HEK293 (cell line): ENCODE results near the gene OAS2.

Source experiments
- CTCF ChIA-PET: fragments of 350-600 bp; formaldehyde crosslinking; extraction: SDS; loops from one replicate; lab custom pipeline; 2021; ENCODE audit warnings: antibody characterized with exemption; lab: Yijun Ruan, JAX
- POLR2A ChIA-PET: fragments of 300-600 bp; formaldehyde crosslinking; extraction: SDS; loops from one replicate; lab custom pipeline; 2020; ENCODE audit warnings: antibody characterized with exemption, inconsistent platforms; lab: Yijun Ruan, JAX
- H3K27ac ChIP-seq: fragments of 200-500 bp; sonication (Bioruptor generic); 2 replicates; pipeline ENCODE4 v1.5.1; 2014; ENCODE audit warnings: low read depth, low read length, control low read depth, inconsistent platforms; ENCODE audit errors: extremely low read depth
- H3K36me3 ChIP-seq, 2 experiments: fragments of 200-500 bp in 1 of 2; sonication (Bioruptor generic) in 1 of 2; 1 replicate in 1 of 2; 2 replicates in 1 of 2; pipeline ENCODE4 v1.5.1; 2014 to 2017; ENCODE audit warnings: inconsistent platforms in 2 of 2, low read length in 2 of 2; ENCODE audit not compliant: control insufficient read depth in 2 of 2, insufficient read depth in 1 of 2
- H3K4me1 ChIP-seq: fragments of 200-500 bp; sonication (Bioruptor generic); 2 replicates; pipeline ENCODE4 v1.5.1; 2014; ENCODE audit warnings: mild to moderate bottlenecking, low read length, inconsistent platforms; ENCODE audit not compliant: control insufficient read depth, insufficient read depth
- H3K4me3 ChIP-seq: 2 replicates; pipeline ENCODE4 v1.5.1; 2011; ENCODE audit warnings: low read depth, mild to moderate bottlenecking, control low read depth, low read length, moderate library complexity
- H3K9me3 ChIP-seq: fragments of 200-500 bp; sonication (Bioruptor generic); 2 replicates; pipeline ENCODE4 v1.5.1; 2014; ENCODE audit warnings: low read depth, low read length, inconsistent platforms; ENCODE audit not compliant: control insufficient read depth, insufficient read depth
- KLF9 ChIP-seq: fragments of 450-650 bp; formaldehyde crosslinking; IDR thresholded peaks from 2 replicates; pipeline ENCODE4 v1.5.1; 2016; ENCODE audit warnings: missing biosample characterization, missing genetic modification characterization, low read depth
- SALL2 ChIP-seq: fragments of 450-650 bp; formaldehyde crosslinking; IDR thresholded peaks from 2 replicates; pipeline ENCODE4 v1.5.0; 2017; ENCODE audit warnings: missing biosample characterization, mild to moderate bottlenecking, missing genetic modification characterization, borderline replicate concordance
- SCRT2 ChIP-seq: fragments of 450-650 bp; formaldehyde crosslinking; IDR thresholded peaks from 2 replicates; pipeline ENCODE4 v1.5.1; 2016; ENCODE audit warnings: missing biosample characterization, missing genetic modification characterization
- ZBTB1 ChIP-seq: fragments of 450-650 bp; formaldehyde crosslinking; IDR thresholded peaks from 2 replicates; pipeline ENCODE4 v1.5.1; 2016; ENCODE audit warnings: missing biosample characterization, missing genetic modification characterization
- ZBTB10 ChIP-seq: fragments of 450-650 bp; formaldehyde crosslinking; IDR thresholded peaks from 2 replicates; pipeline ENCODE4 v1.5.1; 2016; ENCODE audit warnings: missing biosample characterization, missing genetic modification characterization
- ZBTB11 ChIP-seq: fragments of 450-650 bp; formaldehyde crosslinking; conservative IDR thresholded peaks from 2 replicates; pipeline ENCODE4 v1.5.1; 2016; ENCODE audit warnings: low read depth, missing biosample characterization, missing genetic modification characterization
- ZBTB48 ChIP-seq: fragments of 450-650 bp; formaldehyde crosslinking; IDR thresholded peaks from 2 replicates; pipeline ENCODE4 v1.5.1; 2016; ENCODE audit warnings: missing biosample characterization, missing genetic modification characterization
- ZIC2 ChIP-seq: fragments of 450-650 bp; formaldehyde crosslinking; IDR thresholded peaks from 2 replicates; pipeline ENCODE4 v1.5.1; 2016; ENCODE audit warnings: missing biosample characterization, missing genetic modification characterization
- ZNF148 ChIP-seq: fragments of 450-650 bp; formaldehyde crosslinking; IDR thresholded peaks from 2 replicates; pipeline ENCODE4 v1.5.0; 2017; ENCODE audit warnings: missing biosample characterization, missing genetic modification characterization, borderline replicate concordance
- ZNF280D ChIP-seq: fragments of 450-650 bp; formaldehyde crosslinking; IDR thresholded peaks from 2 replicates; pipeline ENCODE4 v1.5.1; 2016; ENCODE audit warnings: missing biosample characterization, missing genetic modification characterization
- ZNF341 ChIP-seq: fragments of 450-650 bp; formaldehyde crosslinking; IDR thresholded peaks from 2 replicates; pipeline ENCODE4; 2016; ENCODE audit warnings: low read depth, missing biosample characterization, missing genetic modification characterization
- ZNF510 ChIP-seq: fragments of 450-650 bp; formaldehyde crosslinking; IDR thresholded peaks from 2 replicates; pipeline ENCODE4 v1.5.1; 2018; ENCODE audit warnings: mild to moderate bottlenecking, missing genetic modification characterization, missing biosample characterization; ENCODE audit not compliant: insufficient replicate concordance
- ZNF530 ChIP-seq: fragments of 450-650 bp; formaldehyde crosslinking; IDR thresholded peaks from 2 replicates; pipeline ENCODE4 v1.5.1; 2016; ENCODE audit warnings: low read depth, missing biosample characterization, missing genetic modification characterization
- ZNF791 ChIP-seq: fragments of 450-650 bp; formaldehyde crosslinking; IDR thresholded peaks from 2 replicates; pipeline ENCODE4 v1.5.1; 2016; ENCODE audit warnings: missing biosample characterization, missing genetic modification characterization
- TF ChIP-seq, protein P1 (sequence below): fragments of 450-650 bp; formaldehyde crosslinking; IDR thresholded peaks from 2 replicates; pipeline ENCODE4 v1.5.1; 2016; ENCODE audit warnings: missing biosample characterization, missing genetic modification characterization

OAS2 gene

GRCh38 chr12:112995008-112995407 is 16.7 kb downstream of the OAS2 start (continued):
- TF ChIP-seq ZNF510, result no peak

DNA sequence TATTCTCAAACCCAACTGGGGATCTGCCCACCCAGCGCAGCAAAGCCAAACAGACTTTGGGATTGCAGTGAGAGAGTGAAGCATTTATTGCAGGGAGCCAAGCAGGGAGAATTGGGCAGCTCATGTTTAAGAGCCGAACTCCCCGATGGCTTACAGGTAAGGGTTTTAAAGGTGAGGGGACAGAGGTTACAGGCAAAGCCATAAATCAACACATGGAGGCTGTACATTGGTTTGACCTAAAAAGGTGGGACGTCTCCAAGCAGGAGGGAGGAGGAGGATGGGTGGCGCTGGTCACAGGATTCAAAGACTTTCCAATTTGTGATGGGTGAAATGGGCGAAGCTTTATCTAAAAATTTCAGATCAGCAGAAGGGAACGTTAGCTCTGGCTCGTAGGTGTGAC is 18.2 kb downstream of the OAS2 start:
- ChIA-PET CTCF (no interaction called here), POLR2A (no interaction called here)
- H3K27ac ChIP-seq, result no peak overlapping the region
- no peaks in the 10 kb centered on the region for H3K9me3 ChIP-seq
- no peak for TF ChIP-seq ZBTB48 (tag by site-specific recombination)
- TF ChIP-seq, protein P1, sequence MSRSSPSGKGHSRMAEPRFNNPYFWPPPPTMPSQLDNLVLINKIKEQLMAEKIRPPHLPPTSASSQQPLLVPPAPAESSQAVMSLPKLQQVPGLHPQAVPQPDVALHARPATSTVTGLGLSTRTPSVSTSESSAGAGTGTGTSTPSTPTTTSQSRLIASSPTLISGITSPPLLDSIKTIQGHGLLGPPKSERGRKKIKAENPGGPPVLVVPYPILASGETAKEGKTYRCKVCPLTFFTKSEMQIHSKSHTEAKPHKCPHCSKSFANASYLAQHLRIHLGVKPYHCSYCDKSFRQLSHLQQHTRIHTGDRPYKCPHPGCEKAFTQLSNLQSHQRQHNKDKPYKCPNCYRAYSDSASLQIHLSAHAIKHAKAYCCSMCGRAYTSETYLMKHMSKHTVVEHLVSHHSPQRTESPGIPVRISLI, result no peak
- no peak for TF ChIP-seq ZBTB1
- no peak for TF ChIP-seq ZBTB10 (tag by site-specific recombination)
- no peak for TF ChIP-seq ZNF148 (tag by site-specific recombination)
- no peak overlapping the region for H3K4me3 ChIP-seq
- H3K36me3 ChIP-seq, result no peaks in the 10 kb centered on the region
- H3K4me1 ChIP-seq, result no peaks in the 10 kb centered on the region

DNA sequence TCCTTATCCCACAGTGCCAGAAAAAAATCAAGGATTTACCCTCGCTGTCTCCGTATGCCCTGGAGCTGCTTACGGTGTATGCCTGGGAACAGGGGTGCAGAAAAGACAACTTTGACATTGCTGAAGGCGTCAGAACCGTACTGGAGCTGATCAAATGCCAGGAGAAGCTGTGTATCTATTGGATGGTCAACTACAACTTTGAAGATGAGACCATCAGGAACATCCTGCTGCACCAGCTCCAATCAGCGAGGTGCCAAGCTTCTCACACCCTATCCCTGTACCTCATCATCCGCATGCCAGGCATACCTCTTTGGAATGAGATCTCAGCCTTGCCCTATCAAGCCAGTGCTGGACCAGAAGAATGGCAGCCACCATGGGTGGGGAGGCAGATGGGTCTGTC is 19.2 kb downstream of the OAS2 start:
- H3K4me3 ChIP-seq, result no peak overlapping the region
- no peaks in the 10 kb centered on the region for H3K4me1 ChIP-seq
- no peaks in the 10 kb centered on the region for H3K9me3 ChIP-seq
- CTCF ChIA-PET, result interaction anchor here (0.6 to 1.4 kb wide), 3 partner anchors 10 to 28 kb away, joined by 3 to 6 read pairs (median 3); no protein-coding TSS in a partner anchor
- POLR2A ChIA-PET, result no interaction called here
- no peaks in the 10 kb centered on the region for H3K36me3 ChIP-seq
- H3K27ac ChIP-seq, result no peak overlapping the region
- TF ChIP-seq ZIC2 (tag by site-specific recombination) (no peak), ZNF280D (tag by site-specific recombination) (no peak), ZNF341 (tag by site-specific recombination) (no peak), ZBTB48 (tag by site-specific recombination) (no peak), KLF9 (tag by site-specific recombination) (no peak), ZNF530 (tag by site-specific recombination) (no peak), ZNF791 (tag by site-specific recombination) (no peak), SALL2 (tag by site-specific recombination) (no peak), ZBTB11 (tag by site-specific recombination) (no peak), SCRT2 (tag by site-specific recombination) (no peak)
